GM23338 (cell line): Measurements from ENCODE around the gene EVI5. TPM values are rescaled to one million over a fixed set of nuclear protein-coding genes. Genes with fewer than 3 reads are reported as not detected.

Experiments used
- ATAC-seq: fragments of 200-7000 bp; cut with Tn5 transposase; 3 replicates; pipeline ENCODE4 v1.9.1; 2020
- DNase-seq: peaks from one replicate; pipeline ENCODE4 v3.0.0-alpha.2; 2015; ENCODE audit warnings: low spot score
- H2AFZ ChIP-seq: fragments of 200-600 bp; sonication (generic); 2 replicates; pipeline ENCODE4 v1.8.0; 2016; ENCODE audit warnings: antibody characterized with exemption, mild to moderate bottlenecking, moderate library complexity
- H3F3A ChIP-seq: fragments of 200-600 bp; sonication (generic); replicated peaks from 2 replicates; pipeline ENCODE4 v1.8.0; 2017; ENCODE audit warnings: antibody characterized with exemption, mixed run types, low read depth
- H3K27ac ChIP-seq: fragments of 200-600 bp; sonication (generic); 2 replicates; pipeline ENCODE4 v1.6.1; 2016; ENCODE audit warnings: low read depth
- H3K27me3 ChIP-seq: fragments of 200-600 bp; sonication (generic); 2 replicates; pipeline ENCODE4 v1.8.0; 2016; ENCODE audit warnings: mild to moderate bottlenecking, mixed run types, moderate library complexity; ENCODE audit not compliant: insufficient read depth
- H3K36me3 ChIP-seq: fragments of 200-600 bp; sonication (generic); 2 replicates; pipeline ENCODE4 v1.8.0; 2016; ENCODE audit warnings: mild to moderate bottlenecking; ENCODE audit not compliant: insufficient read depth
- H3K4me1 ChIP-seq: fragments of 200-600 bp; sonication (generic); 2 replicates; pipeline ENCODE4 v1.8.0; 2016; ENCODE audit warnings: mild to moderate bottlenecking, moderate library complexity; ENCODE audit not compliant: insufficient read depth
- H3K4me2 ChIP-seq: fragments of 200-600 bp; sonication (generic); 2 replicates; pipeline ENCODE4 v1.7.1; 2017; ENCODE audit warnings: mixed run types
- H3K4me3 ChIP-seq: fragments of 200-600 bp; sonication (generic); 2 replicates; pipeline ENCODE4 v1.6.1; 2016; ENCODE audit warnings: mixed run types
- H3K79me2 ChIP-seq: fragments of 200-600 bp; sonication (generic); replicated peaks from 2 replicates; pipeline ENCODE4 v1.8.0; 2017; ENCODE audit warnings: mild to moderate bottlenecking; ENCODE audit not compliant: insufficient read depth
- H3K9me2 ChIP-seq: fragments of 200-600 bp; sonication (generic); 2 replicates; pipeline ENCODE4 v1.8.0; 2017; ENCODE audit not compliant: insufficient read depth
- H4K20me1 ChIP-seq: fragments of 200-600 bp; sonication (generic); replicated peaks from 2 replicates; pipeline ENCODE4 v1.8.0; 2017; ENCODE audit warnings: mild to moderate bottlenecking; ENCODE audit not compliant: insufficient read depth
- H3K27ac Mint-ChIP-seq: 2 replicates; pipeline ENCODE4 v1.8.0; 2020; ENCODE audit warnings: inconsistent platforms, mild to moderate bottlenecking, moderate library complexity, mixed read lengths
- H3K27me3 Mint-ChIP-seq: 3 replicates; pipeline ENCODE4 v1.8.0; 2022; ENCODE audit warnings: low read depth, mild to moderate bottlenecking, moderate library complexity, mixed read lengths, inconsistent platforms; ENCODE audit not compliant: insufficient read depth, poor library complexity
- H3K36me3 Mint-ChIP-seq: 3 replicates; pipeline ENCODE4 v1.8.0; 2021; ENCODE audit warnings: low read depth, mild to moderate bottlenecking, inconsistent platforms, moderate library complexity, mixed read lengths
- H3K4me1 Mint-ChIP-seq: 3 replicates; pipeline ENCODE4 v1.8.0; 2020; ENCODE audit warnings: mild to moderate bottlenecking, inconsistent platforms, mixed read lengths
- H3K4me3 Mint-ChIP-seq: 3 replicates; pipeline ENCODE4 v1.8.0; 2021; ENCODE audit warnings: moderate library complexity, mild to moderate bottlenecking, inconsistent platforms, mixed read lengths
- H3K9me3 Mint-ChIP-seq: 3 replicates; pipeline ENCODE4 v1.8.0; 2020; ENCODE audit warnings: moderate library complexity, mild to moderate bottlenecking, inconsistent platforms, mixed read lengths
- CREB1 ChIP-seq: fragments of 250-450 bp; sonication (Bioruptor Pico); IDR thresholded peaks from 2 replicates; pipeline ENCODE4 v1.5.0; 2020; ENCODE audit warnings: low read depth, mild to moderate bottlenecking, moderate library complexity
- EZH2 ChIP-seq: fragments of 200-600 bp; sonication (generic); IDR thresholded peaks from one replicate; pipeline ENCODE4 v1.8.0; 2017; ENCODE audit warnings: antibody characterized with exemption, mild to moderate bottlenecking, low read depth; ENCODE audit not compliant: unreplicated experiment
- NANOG ChIP-seq: IDR thresholded peaks from 2 replicates; pipeline ENCODE4 v1.6.1; 2016; ENCODE audit warnings: antibody characterized with exemption, borderline replicate concordance
- POLR2AphosphoS5 ChIP-seq: IDR thresholded peaks from 2 replicates; pipeline ENCODE4 v1.6.1; 2016; ENCODE audit warnings: antibody characterized with exemption, low read depth
- STAT1 ChIP-seq: IDR thresholded peaks from one replicate; pipeline ENCODE4 v1.6.1; 2016; ENCODE audit warnings: antibody characterized with exemption; ENCODE audit not compliant: unreplicated experiment
- ZNF114 ChIP-seq: fragments of 250-450 bp; sonication (Bioruptor Pico); IDR thresholded peaks from 2 replicates; pipeline ENCODE4 v1.5.0; 2020; ENCODE audit warnings: mild to moderate bottlenecking, moderate library complexity
- ZNF331 ChIP-seq: fragments of 250-450 bp; sonication (Bioruptor Pico); IDR thresholded peaks from 2 replicates; pipeline ENCODE4 v1.5.0; 2020; ENCODE audit warnings: low read depth, mild to moderate bottlenecking, moderate library complexity
- polyA plus RNA-seq: library from polyadenylated mRNA; unstranded; fragments of >200 nt; fragmentation: Nextera tagmentation; extraction: Ambion mirVana; gene quantifications from 2 replicates; pipeline ENCODE4 v1.2.1, GENCODE V29; 2016
- total RNA-seq: library from RNA; depleted of rRNA; stranded (reverse); fragments of >200 nt; shearing (Covaris generic); gene quantifications from 2 replicates; pipeline ENCODE4 v1.2.3, GENCODE V29; 2014
- TF ChIP-seq, protein P1 (sequence below): IDR thresholded peaks from 2 replicates; pipeline ENCODE4 v1.6.1; 2016; ENCODE audit warnings: antibody characterized with exemption
- TF ChIP-seq, protein P2 (sequence below), 2 experiments: fragments of 200-600 bp in 1 of 2; sonication (generic) in 1 of 2; conservative IDR thresholded peaks; 2 replicates each; pipeline versions ENCODE4 v1.5.1 to v1.6.1; 2016 to 2017; ENCODE audit warnings: antibody characterized with exemption in 2 of 2, low read depth in 2 of 2, mild to moderate bottlenecking in 2 of 2, moderate library complexity in 1 of 2
- TF ChIP-seq, protein P3 (sequence below): fragments of 250-450 bp; sonication (Bioruptor Pico); IDR thresholded peaks from 2 replicates; pipeline ENCODE4 v1.5.0; 2020; ENCODE audit warnings: mild to moderate bottlenecking, moderate library complexity
- TF ChIP-seq, protein P4 (sequence below): IDR thresholded peaks from one replicate; pipeline ENCODE4 v1.6.1; 2018; ENCODE audit warnings: antibody characterized with exemption; ENCODE audit not compliant: unreplicated experiment

The EVI5 gene
- total and polyA plus RNA-seq, 2 experiments from 2014 or later, result 15.6 to 24.8 TPM

DNA sequence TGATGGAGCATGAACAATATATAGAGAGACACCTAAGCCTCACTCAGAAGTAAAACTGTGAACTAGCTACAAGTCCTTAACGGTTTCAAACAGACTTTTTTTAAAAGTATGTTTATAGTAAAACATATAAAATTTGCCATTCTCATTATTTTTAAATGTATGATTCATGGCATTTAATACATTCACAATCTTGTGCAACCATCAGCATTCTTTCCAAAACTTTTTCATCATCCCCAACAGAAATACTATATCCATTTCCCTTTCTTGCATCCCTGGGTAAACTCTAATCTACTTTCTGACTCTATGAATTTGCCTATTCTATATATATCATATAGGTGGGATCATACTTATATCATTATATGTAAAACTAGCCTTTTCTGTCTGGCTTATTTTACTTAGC, 25.5 kb downstream of the EVI5 start:
- Histone ChIP-seq H3K9me2 (no peaks in the 10 kb centered on the region), H3K4me2 (no peak overlapping the region), H3K27ac (no peak overlapping the region), H3K36me3 (no peaks in the 10 kb centered on the region), H2AFZ (no peak overlapping the region), H3K27me3 (no peaks in the 10 kb centered on the region), H3K4me3 (no peak overlapping the region), H3K79me2 (0 out of 2 replicates have a peak, but pooled peaks cover 9% of the 10 kb centered on the region), H4K20me1 (peaks cover 12% of the 10 kb centered on the region; the same call in 1 of the 2 replicates), H3F3A (no peaks in the 10 kb centered on the region), H3K4me1 (no peaks in the 10 kb centered on the region)
- H3K27ac Mint-ChIP-seq, result no peak overlapping the region
- no peak for DNase-seq
- no peaks in the 10 kb centered on the region for H3K9me3 Mint-ChIP-seq
- H3K4me1 Mint-ChIP-seq, result no peaks in the 10 kb centered on the region
- TF ChIP-seq NANOG, result no peak
- TF ChIP-seq EZH2, result no peak
- TF ChIP-seq, protein P1, sequence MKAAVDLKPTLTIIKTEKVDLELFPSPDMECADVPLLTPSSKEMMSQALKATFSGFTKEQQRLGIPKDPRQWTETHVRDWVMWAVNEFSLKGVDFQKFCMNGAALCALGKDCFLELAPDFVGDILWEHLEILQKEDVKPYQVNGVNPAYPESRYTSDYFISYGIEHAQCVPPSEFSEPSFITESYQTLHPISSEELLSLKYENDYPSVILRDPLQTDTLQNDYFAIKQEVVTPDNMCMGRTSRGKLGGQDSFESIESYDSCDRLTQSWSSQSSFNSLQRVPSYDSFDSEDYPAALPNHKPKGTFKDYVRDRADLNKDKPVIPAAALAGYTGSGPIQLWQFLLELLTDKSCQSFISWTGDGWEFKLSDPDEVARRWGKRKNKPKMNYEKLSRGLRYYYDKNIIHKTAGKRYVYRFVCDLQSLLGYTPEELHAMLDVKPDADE, result no peak
- TF ChIP-seq, protein P2, sequence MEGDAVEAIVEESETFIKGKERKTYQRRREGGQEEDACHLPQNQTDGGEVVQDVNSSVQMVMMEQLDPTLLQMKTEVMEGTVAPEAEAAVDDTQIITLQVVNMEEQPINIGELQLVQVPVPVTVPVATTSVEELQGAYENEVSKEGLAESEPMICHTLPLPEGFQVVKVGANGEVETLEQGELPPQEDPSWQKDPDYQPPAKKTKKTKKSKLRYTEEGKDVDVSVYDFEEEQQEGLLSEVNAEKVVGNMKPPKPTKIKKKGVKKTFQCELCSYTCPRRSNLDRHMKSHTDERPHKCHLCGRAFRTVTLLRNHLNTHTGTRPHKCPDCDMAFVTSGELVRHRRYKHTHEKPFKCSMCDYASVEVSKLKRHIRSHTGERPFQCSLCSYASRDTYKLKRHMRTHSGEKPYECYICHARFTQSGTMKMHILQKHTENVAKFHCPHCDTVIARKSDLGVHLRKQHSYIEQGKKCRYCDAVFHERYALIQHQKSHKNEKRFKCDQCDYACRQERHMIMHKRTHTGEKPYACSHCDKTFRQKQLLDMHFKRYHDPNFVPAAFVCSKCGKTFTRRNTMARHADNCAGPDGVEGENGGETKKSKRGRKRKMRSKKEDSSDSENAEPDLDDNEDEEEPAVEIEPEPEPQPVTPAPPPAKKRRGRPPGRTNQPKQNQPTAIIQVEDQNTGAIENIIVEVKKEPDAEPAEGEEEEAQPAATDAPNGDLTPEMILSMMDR (conservative IDR thresholded peaks at IDR 0.05; ENCODE audit: low read depth in 2 of 2), result no peak
- no peak for TF ChIP-seq POLR2AphosphoS5
- TF ChIP-seq CREB1, result no peak
- TF ChIP-seq, protein P3, sequence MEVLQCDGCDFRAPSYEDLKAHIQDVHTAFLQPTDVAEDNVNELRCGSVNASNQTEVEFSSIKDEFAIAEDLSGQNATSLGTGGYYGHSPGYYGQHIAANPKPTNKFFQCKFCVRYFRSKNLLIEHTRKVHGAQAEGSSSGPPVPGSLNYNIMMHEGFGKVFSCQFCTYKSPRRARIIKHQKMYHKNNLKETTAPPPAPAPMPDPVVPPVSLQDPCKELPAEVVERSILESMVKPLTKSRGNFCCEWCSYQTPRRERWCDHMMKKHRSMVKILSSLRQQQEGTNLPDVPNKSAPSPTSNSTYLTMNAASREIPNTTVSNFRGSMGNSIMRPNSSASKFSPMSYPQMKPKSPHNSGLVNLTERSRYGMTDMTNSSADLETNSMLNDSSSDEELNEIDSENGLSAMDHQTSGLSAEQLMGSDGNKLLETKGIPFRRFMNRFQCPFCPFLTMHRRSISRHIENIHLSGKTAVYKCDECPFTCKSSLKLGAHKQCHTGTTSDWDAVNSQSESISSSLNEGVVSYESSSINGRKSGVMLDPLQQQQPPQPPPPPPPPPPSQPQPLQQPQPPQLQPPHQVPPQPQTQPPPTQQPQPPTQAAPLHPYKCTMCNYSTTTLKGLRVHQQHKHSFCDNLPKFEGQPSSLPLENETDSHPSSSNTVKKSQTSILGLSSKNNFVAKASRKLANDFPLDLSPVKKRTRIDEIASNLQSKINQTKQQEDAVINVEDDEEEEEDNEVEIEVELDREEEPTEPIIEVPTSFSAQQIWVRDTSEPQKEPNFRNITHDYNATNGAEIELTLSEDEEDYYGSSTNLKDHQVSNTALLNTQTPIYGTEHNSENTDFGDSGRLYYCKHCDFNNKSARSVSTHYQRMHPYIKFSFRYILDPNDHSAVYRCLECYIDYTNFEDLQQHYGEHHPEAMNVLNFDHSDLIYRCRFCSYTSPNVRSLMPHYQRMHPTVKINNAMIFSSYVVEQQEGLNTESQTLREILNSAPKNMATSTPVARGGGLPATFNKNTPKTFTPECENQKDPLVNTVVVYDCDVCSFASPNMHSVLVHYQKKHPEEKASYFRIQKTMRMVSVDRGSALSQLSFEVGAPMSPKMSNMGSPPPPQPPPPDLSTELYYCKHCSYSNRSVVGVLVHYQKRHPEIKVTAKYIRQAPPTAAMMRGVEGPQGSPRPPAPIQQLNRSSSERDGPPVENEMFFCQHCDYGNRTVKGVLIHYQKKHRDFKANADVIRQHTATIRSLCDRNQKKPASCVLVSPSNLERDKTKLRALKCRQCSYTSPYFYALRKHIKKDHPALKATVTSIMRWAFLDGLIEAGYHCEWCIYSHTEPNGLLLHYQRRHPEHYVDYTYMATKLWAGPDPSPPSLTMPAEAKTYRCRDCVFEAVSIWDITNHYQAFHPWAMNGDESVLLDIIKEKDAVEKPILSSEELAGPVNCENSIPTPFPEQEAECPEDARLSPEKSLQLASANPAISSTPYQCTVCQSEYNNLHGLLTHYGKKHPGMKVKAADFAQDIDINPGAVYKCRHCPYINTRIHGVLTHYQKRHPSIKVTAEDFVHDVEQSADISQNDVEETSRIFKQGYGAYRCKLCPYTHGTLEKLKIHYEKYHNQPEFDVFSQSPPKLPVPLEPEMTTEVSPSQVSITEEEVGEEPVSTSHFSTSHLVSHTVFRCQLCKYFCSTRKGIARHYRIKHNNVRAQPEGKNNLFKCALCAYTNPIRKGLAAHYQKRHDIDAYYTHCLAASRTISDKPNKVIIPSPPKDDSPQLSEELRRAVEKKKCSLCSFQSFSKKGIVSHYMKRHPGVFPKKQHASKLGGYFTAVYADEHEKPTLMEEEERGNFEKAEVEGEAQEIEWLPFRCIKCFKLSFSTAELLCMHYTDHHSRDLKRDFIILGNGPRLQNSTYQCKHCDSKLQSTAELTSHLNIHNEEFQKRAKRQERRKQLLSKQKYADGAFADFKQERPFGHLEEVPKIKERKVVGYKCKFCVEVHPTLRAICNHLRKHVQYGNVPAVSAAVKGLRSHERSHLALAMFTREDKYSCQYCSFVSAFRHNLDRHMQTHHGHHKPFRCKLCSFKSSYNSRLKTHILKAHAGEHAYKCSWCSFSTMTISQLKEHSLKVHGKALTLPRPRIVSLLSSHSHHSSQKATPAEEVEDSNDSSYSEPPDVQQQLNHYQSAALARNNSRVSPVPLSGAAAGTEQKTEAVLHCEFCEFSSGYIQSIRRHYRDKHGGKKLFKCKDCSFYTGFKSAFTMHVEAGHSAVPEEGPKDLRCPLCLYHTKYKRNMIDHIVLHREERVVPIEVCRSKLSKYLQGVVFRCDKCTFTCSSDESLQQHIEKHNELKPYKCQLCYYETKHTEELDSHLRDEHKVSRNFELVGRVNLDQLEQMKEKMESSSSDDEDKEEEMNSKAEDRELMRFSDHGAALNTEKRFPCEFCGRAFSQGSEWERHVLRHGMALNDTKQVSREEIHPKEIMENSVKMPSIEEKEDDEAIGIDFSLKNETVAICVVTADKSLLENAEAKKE (CRISPR knock-in tag), result no peak
- TF ChIP-seq STAT1, result no peak
- TF ChIP-seq ZNF331 (CRISPR knock-in tag), result no peak
- TF ChIP-seq, protein P4, sequence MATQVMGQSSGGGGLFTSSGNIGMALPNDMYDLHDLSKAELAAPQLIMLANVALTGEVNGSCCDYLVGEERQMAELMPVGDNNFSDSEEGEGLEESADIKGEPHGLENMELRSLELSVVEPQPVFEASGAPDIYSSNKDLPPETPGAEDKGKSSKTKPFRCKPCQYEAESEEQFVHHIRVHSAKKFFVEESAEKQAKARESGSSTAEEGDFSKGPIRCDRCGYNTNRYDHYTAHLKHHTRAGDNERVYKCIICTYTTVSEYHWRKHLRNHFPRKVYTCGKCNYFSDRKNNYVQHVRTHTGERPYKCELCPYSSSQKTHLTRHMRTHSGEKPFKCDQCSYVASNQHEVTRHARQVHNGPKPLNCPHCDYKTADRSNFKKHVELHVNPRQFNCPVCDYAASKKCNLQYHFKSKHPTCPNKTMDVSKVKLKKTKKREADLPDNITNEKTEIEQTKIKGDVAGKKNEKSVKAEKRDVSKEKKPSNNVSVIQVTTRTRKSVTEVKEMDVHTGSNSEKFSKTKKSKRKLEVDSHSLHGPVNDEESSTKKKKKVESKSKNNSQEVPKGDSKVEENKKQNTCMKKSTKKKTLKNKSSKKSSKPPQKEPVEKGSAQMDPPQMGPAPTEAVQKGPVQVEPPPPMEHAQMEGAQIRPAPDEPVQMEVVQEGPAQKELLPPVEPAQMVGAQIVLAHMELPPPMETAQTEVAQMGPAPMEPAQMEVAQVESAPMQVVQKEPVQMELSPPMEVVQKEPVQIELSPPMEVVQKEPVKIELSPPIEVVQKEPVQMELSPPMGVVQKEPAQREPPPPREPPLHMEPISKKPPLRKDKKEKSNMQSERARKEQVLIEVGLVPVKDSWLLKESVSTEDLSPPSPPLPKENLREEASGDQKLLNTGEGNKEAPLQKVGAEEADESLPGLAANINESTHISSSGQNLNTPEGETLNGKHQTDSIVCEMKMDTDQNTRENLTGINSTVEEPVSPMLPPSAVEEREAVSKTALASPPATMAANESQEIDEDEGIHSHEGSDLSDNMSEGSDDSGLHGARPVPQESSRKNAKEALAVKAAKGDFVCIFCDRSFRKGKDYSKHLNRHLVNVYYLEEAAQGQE, result no peak
- no peak for TF ChIP-seq ZNF114 (CRISPR knock-in tag)
- ATAC-seq, result no peak
- H3K27me3 Mint-ChIP-seq, result no peaks in the 10 kb centered on the region
- no peak overlapping the region for H3K4me3 Mint-ChIP-seq
- no peaks in the 10 kb centered on the region; the same call in 2 of the 3 replicates for H3K36me3 Mint-ChIP-seq
